GM18505 (cell line): ENCODE results near the gene ADAMTS9.

Experiments
- ATAC-seq: cut with Tn5 transposase; IDR thresholded peaks from one replicate; pipeline ENCODE4 v1.9.1; 2021; ENCODE audit not compliant: unreplicated experiment
- POLR2A ChIP-seq: IDR thresholded peaks from 4 replicates; pipeline ENCODE4 v1.6.1; 2011; ENCODE audit warnings: borderline replicate concordance; ENCODE audit not compliant: insufficient read depth, insufficient read length; ENCODE audit errors: extremely low read depth

The ADAMTS9 gene

DNA sequence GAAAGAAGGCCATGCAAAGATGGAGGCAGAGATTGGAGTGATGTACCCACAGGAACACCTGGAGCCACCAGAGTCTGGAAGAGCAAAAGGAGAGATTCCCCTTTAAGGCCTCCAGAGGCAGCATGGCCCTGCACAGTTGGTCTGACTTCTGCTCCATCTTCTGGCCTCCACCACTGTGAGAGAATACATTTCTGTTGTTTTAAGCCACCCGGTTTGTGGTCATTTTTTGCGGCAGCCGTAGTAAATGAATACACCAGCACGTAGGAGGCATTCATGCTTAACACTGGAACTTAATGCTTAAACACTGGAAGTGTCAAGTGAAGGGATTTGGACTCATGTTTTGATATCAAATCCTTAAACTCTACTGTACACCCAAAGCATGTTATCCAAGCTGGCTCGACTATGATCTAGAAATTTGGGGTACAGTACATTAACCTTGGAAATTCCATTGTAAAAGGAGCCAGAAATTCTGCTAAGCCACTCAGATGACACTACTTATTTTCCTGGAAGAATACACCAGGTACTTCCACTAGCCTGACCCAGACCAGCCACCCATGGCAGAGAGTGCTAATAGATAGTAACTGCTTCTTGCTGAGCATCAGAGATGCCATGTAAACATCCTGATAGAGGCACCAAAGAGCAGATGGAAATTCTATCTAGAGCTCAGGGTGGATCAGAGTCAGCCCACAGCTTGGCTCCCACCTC, 190.9 kb downstream of the ADAMTS9 start:
- no peak for TF ChIP-seq POLR2A
- no peak for ATAC-seq

DNA sequence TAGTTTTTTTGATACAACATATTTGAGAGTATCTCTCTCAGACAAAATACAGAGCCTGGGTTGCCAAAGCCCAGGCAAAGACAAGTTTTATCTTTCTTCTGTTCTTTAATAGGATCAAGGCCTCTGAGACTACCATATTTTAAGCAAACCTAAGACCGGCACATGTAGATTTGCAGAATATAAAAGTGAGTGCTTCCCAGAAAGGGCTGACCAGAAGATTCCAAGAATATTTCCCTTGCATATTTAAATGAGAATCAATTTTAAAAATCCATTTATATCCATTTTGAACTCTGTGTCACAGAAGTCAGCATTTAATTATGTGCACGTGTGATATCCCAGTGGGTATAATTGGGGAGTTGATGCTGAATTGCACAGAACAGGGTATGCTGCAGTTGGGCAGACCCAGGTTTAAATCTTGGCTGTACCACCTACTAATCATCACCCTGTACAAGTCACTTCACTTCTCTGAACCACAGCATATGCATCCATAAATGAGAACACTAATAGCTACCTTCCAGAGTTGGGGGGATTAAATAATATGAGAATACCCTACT, 191.9 kb downstream of the ADAMTS9 start:
- ATAC-seq: no peak
- no peak for TF ChIP-seq POLR2A

DNA sequence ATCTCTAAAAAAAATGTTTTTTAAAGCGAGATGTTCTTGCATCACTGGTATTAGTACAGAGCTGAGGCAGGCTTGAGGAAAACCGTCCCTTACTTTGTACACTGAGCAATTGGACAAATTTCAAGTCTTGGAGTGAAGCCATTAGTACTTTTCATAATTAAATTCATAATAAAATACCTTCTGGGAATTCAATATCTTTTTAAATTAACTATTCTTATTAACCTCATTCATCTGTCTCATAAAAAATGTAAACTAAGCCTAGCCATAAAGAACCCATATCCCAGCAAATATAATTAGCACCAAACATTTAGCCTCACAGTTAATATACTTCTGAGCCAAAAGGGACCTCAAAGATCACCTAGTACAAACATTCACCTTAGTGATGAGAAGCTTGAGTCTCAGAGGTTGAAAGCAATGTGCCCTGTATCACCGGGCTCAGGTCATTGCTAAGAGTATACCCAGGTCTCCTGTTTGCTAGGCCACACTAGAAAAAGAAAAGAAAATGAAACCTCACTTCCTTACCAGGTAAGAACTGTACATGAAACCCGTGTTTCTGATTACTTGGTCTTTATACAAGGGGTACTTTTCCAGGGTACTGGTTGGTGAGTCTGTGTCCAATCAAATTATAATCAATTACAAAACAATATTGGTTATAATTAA, 192.5 kb downstream of the ADAMTS9 start:
- no peak for TF ChIP-seq POLR2A
- no peak for ATAC-seq

GRCh38 chr3:64494526-64494925, 193.3 kb downstream of the ADAMTS9 start:
- ATAC-seq: no peak
- no peak for TF ChIP-seq POLR2A

DNA sequence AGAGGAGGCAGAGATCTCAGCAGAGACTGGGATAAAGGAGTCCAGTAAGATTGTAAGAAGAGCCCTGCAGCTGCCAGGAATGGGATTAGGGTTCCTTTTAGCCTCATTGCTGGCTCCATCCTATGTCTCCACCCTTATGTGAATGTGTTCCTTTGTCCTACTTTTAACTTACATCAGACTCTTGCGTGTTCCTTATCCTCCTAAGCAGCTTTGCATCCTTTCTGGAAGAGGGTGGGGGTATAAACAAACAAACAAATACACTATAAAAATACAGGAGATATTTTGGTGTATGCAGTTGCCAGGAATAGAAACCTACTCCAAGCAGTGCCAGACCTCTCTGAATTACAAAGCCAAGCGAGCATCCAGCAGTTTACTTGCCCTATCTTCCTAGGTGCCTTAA, 194.7 kb downstream of the ADAMTS9 start:
- no peak for ATAC-seq
- TF ChIP-seq POLR2A: no peak

DNA sequence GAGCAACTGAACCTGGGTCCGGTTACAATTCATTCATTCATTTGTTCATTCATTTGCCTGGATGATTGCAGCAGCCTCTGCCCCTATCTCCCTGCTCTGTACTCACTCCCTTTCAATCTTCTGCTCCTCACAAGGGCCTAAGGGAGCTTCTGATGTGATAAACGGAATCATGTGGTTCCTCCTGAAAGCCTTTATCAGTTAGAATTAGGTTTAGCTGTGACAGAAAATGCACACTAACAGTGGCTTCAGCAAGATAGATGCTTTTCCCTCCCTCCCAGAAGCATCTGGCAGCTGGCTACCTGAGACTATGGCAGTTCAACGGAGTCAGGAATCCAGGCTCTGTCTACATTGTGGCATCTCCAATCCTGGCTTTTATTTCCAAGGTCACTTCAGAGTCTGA, 196.0 kb downstream of the ADAMTS9 start:
- no peak for TF ChIP-seq POLR2A

DNA sequence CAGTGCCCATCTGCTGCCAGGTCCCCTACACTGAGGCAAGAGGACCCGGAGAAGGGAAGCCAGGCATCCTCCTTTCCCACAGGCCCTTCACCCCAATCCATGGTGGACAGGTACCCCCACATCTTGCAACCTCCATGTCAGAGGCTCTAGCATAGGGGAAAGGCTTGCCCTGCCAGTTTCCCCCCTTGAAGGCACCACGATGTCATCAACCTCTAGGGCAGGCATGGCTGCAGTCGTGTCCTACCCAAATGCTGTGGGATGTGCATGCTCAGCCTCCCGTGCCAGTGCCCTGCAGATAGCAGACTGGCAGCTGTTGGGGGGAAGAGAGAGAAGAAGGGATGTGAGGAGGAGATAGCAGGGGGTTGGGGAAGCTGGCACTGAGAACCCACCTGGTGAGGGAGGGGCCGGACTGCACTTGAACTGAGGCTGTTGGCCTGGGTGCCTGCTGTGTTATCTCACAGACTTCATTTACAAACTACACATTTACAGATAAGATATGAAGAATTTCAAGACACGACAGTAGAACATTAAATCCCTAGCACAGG, 197.5 kb downstream of the ADAMTS9 start:
- no peak for TF ChIP-seq POLR2A
- ATAC-seq: no peak

More for the DNA sequence above, 196.0 kb downstream of the ADAMTS9 start:
- no peak for ATAC-seq

DNA sequence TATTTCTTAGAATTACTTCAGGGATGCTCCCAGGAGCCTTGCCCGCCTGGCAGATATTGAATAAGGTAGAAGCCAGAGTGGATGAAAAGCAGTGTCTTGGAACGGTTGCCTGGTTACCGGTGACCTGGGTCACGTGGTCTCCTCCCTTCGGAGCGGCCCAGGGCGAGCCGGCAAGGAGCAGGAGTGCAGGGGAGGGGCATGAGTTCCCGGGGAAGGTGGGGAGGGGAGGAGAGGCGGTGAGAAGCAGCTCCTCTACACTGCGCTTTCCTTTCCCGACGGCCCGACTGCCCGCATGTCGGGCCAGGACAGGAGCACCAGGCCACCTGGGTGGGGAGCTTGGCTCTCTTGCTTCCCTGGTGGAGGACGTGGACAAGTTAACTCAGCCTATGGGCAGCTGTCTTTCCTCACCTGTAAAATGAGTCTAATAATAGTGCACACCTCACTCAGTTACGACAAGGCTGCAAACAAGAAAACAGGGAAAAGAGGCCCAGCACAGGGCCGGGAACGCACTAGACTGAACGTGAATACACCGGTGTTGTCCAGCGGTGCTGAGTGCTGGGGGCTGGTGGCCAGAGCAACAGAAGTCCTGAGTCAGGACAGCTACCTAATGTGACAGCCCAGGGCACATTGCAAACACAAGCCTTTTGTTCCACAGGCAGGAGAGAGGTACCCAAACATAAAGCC, 198.3 kb downstream of the ADAMTS9 start:
- no peak for TF ChIP-seq POLR2A

GRCh38 chr3:64488939-64489338, 198.9 kb downstream of the ADAMTS9 start:
- no peak for ATAC-seq
- no peak for TF ChIP-seq POLR2A

More for the DNA sequence above, 198.3 kb downstream of the ADAMTS9 start:
- no peak for ATAC-seq

- peak; percentile 98 for ATAC-seq
- TF ChIP-seq POLR2A: no peak
Measured at GRCh38 chr3:64484289-64484992, 203.4 kb downstream of the ADAMTS9 start.

DNA sequence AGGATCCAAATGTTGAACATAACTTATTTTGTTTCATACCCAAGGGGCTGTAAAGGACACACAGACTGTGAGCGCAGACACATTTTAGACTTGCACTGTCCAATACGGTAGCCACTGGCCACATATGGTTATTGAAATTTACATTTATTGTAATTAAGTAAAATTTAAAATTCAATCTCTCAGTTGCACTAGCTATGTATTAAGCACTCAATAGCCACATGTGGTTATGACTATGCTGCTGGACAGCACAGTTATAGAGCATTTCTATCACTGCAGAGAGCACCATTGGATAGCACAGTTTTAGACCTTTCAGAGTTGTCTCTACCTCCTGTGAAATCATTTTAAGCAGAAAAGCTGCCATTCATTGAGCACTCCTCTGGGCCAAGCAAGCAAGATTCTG, 204.3 kb downstream of the ADAMTS9 start:
- TF ChIP-seq POLR2A: no peak
- no peak for ATAC-seq

- no peak for ATAC-seq
- TF ChIP-seq POLR2A: no peak
Measured at GRCh38 chr3:64475037-64475436, 212.8 kb downstream of the ADAMTS9 start.

- no peak for TF ChIP-seq POLR2A
- ATAC-seq: no peak
Measured at GRCh38 chr3:64473466-64473865, 214.3 kb downstream of the ADAMTS9 start.

DNA sequence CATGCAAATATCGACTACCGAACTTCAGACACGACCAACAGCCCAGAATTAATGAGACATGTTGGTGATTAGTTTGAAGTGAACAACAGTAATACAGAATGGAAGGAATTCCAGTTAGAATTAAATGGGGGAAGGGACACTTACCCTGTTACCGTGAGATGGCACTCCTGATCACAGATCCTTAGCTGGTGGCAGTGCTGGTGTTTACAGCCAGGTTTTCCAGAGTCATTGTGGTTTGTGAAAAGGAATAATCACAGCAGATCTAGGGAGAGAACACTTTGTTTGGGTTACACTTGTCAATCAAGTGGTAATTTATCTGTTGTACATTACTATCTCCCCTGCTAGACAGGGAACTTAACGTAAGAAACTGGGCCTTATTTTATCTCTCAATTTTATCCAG, 217.4 kb downstream of the ADAMTS9 start:
- ATAC-seq: no peak
- no peak for TF ChIP-seq POLR2A
